Tibial artery (tissue), 4 donors: ENCODE results near the gene TRABD2B.
A peak's percentile ranks its signal among the peaks of the same experiment; 100 is the strongest.

Source experiments
- DNase-seq, 2 donors: peaks; one replicate each; pipeline ENCODE4 v3.0.0-alpha.2; 2019
- H3K27ac ChIP-seq, 2 donors: fragments of 200-600 bp; sonication (generic) in 1 of 2; 1 replicate in 1 of 2; 2 replicates in 1 of 2; pipeline ENCODE4 v1.5.1; 2018 to 2019; ENCODE audit warnings: mild to moderate bottlenecking in 1 of 2
- H3K27me3 ChIP-seq, 2 donors: fragments of 200-600 bp; sonication (generic) in 1 of 2; one replicate each; pipeline versions ENCODE4 v1.5.1 to v1.6.0; 2016 to 2019
- H3K36me3 ChIP-seq, 3 donors: fragments of 200-600 bp; sonication (generic) in 2 of 3; one replicate each; pipeline ENCODE4 v1.5.1; 2016 to 2019; ENCODE audit warnings: mild to moderate bottlenecking in 2 of 3
- H3K4me1 ChIP-seq, 4 donors: fragments of 200-600 bp; sonication (generic) in 2 of 4; 1 replicate in 3 of 4; 2 replicates in 1 of 4; pipeline ENCODE4 v1.5.1; 2016 to 2019
- H3K4me3 ChIP-seq, 2 donors: fragments of 200-600 bp; sonication (generic) in 1 of 2; 1 replicate in 1 of 2; 2 replicates in 1 of 2; pipeline ENCODE4 v1.5.1; 2018 to 2019; ENCODE audit warnings: mild to moderate bottlenecking in 2 of 2
- H3K9me3 ChIP-seq, 3 donors: fragments of 200-600 bp; sonication (generic) in 1 of 3; one replicate each; pipeline ENCODE4 v1.5.1; 2016 to 2019
- CTCF ChIP-seq, 2 experiments: fragments of 200-600 bp in 1 of 2; fragments of 450-650 bp in 1 of 2; IDR thresholded peaks; one replicate each; pipeline ENCODE4 v1.5.1; 2017 to 2019; ENCODE audit warnings: antibody characterized with exemption in 2 of 2, mild to moderate bottlenecking in 1 of 2, moderate library complexity in 1 of 2
- intact Hi-C: fragments of 100-400 bp; cut with DNase I; formaldehyde crosslinking; loops from one replicate; pipeline ENCODE4 v1.15.0; 2023; ENCODE audit warnings: low total_unique reads

TRABD2B gene

GRCh38 chr1:47821760-47822159, 175.4 kb downstream of the TRABD2B start:
- intact Hi-C loops: no loop called here
- H3K9me3 ChIP-seq: no peaks in the 10 kb centered on the region
- TF ChIP-seq CTCF (IDR thresholded peaks at IDR 0.05): no peak
- H3K27me3 ChIP-seq: no peaks in the 10 kb centered on the region
- no peak for DNase-seq
- no peaks in the 10 kb centered on the region for H3K36me3 ChIP-seq
- peaks cover 0 to 98% (median 74%) of the 10 kb centered on the region in 4 donors for H3K4me1 ChIP-seq
- H3K27ac ChIP-seq: peak overlapping the region in 1 of 2 donors; percentile 77
- no peak overlapping the region for H3K4me3 ChIP-seq

GRCh38 chr1:47819574-47819888, 177.7 kb downstream of the TRABD2B start:
- peak overlapping the region; percentile 55 to 77 for H3K27ac ChIP-seq
- peaks cover 0 to 97% (median 78%) of the 10 kb centered on the region in 4 donors for H3K4me1 ChIP-seq
- TF ChIP-seq CTCF (IDR thresholded peaks at IDR 0.05): no peak
- H3K4me3 ChIP-seq: peak overlapping the region in 1 of 2 donors; percentile 21
- intact Hi-C loops: no loop called here
- H3K36me3 ChIP-seq: no peaks in the 10 kb centered on the region
- no peak for DNase-seq
- no peaks in the 10 kb centered on the region for H3K27me3 ChIP-seq
- no peaks in the 10 kb centered on the region for H3K9me3 ChIP-seq

- TF ChIP-seq CTCF (IDR thresholded peaks at IDR 0.05): no peak
- Histone ChIP-seq H3K27ac (peak overlapping the region; percentile 55 to 77), H3K4me1 (peaks cover 0 to 97% (median 78%) of the 10 kb centered on the region in 4 donors), H3K9me3 (no peaks in the 10 kb centered on the region), H3K4me3 (peak overlapping the region in 1 of 2 donors; percentile 21), H3K27me3 (no peaks in the 10 kb centered on the region), H3K36me3 (no peaks in the 10 kb centered on the region)
- intact Hi-C loops: no loop called here
- DNase-seq: peak; percentile 54 to 82
Observed at GRCh38 chr1:47818682-47819573, 178.3 kb downstream of the TRABD2B start.

- no peak for TF ChIP-seq CTCF (IDR thresholded peaks at IDR 0.05)
- DNase-seq: no peak
- intact Hi-C loops: no loop called here
Observed at GRCh38 chr1:47817861-47818260, 179.3 kb downstream of the TRABD2B start.

GRCh38 chr1:47816325-47817071, 180.7 kb downstream of the TRABD2B start:
- Histone ChIP-seq H3K4me1 (peaks cover 0 to 88% (median 73%) of the 10 kb centered on the region in 4 donors), H3K27ac (peak overlapping the region; percentile 55 to 77), H3K36me3 (no peaks in the 10 kb centered on the region), H3K9me3 (no peaks in the 10 kb centered on the region), H3K27me3 (no peaks in the 10 kb centered on the region), H3K4me3 (no peak overlapping the region)
- TF ChIP-seq CTCF (IDR thresholded peaks at IDR 0.05): no peak
- intact Hi-C loops: no loop called here
- no peak for DNase-seq

More at GRCh38 chr1:47817861-47818260, 179.3 kb downstream of the TRABD2B start:
- H3K9me3 ChIP-seq: no peaks in the 10 kb centered on the region
- H3K4me3 ChIP-seq: no peak overlapping the region
- no peaks in the 10 kb centered on the region for H3K36me3 ChIP-seq
- H3K4me1 ChIP-seq: peaks cover 0 to 97% (median 75%) of the 10 kb centered on the region in 4 donors
- no peaks in the 10 kb centered on the region for H3K27me3 ChIP-seq
- peak overlapping the region; percentile 55 to 77 for H3K27ac ChIP-seq
